Measurements from ENCODE around the gene SEMA4D.

The SEMA4D gene

GRCh38 chr9:89418882-89419640, 78.9 kb downstream of the SEMA4D start:
- H3K9ac ChIP-seq (ENCODE audit: low read length in 5 of 5): no peak overlapping the region
- no peaks in the 10 kb centered on the region for H3K27me3 ChIP-seq (ENCODE audit: control insufficient read depth in 5 of 5, insufficient read depth in 4 of 5, low read length in 5 of 5)
- no peak overlapping the region for H3K4me3 ChIP-seq (ENCODE audit: low read depth in 1 of 5, low read length in 5 of 5)
- H3K27ac ChIP-seq (ENCODE audit: low read depth, low read length): no peak overlapping the region
- no peaks in the 10 kb centered on the region for H3K36me3 ChIP-seq (ENCODE audit: control insufficient read depth in 5 of 5, insufficient read depth in 5 of 5, low read length in 5 of 5)
- no peaks in the 10 kb centered on the region for H3K9me3 ChIP-seq (ENCODE audit: control insufficient read depth in 5 of 5, low read length in 5 of 5)
- no peaks in the 10 kb centered on the region for H3K4me1 ChIP-seq (ENCODE audit: control insufficient read depth in 5 of 5, insufficient read depth in 5 of 5, low read length in 5 of 5)

GRCh38 chr9:89418474-89418845, 79.5 kb downstream of the SEMA4D start:
- Histone ChIP-seq H3K36me3 (ENCODE audit: control insufficient read depth in 5 of 5, insufficient read depth in 5 of 5, low read length in 5 of 5) (peaks cover 0 to 4% (median 0%) of the 10 kb centered on the region in 5 donors), H3K27me3 (ENCODE audit: control insufficient read depth in 5 of 5, insufficient read depth in 4 of 5, low read length in 5 of 5) (peaks cover 0 to 2% (median 0%) of the 10 kb centered on the region in 5 donors), H3K4me3 (ENCODE audit: low read depth in 1 of 5, low read length in 5 of 5) (no peak overlapping the region), H3K27ac (ENCODE audit: low read depth, low read length) (no peak overlapping the region), H3K9me3 (ENCODE audit: control insufficient read depth in 5 of 5, low read length in 5 of 5) (no peaks in the 10 kb centered on the region), H3K9ac (ENCODE audit: low read length in 5 of 5) (no peak overlapping the region), H3K4me1 (ENCODE audit: control insufficient read depth in 5 of 5, insufficient read depth in 5 of 5, low read length in 5 of 5) (no peaks in the 10 kb centered on the region)

DNA sequence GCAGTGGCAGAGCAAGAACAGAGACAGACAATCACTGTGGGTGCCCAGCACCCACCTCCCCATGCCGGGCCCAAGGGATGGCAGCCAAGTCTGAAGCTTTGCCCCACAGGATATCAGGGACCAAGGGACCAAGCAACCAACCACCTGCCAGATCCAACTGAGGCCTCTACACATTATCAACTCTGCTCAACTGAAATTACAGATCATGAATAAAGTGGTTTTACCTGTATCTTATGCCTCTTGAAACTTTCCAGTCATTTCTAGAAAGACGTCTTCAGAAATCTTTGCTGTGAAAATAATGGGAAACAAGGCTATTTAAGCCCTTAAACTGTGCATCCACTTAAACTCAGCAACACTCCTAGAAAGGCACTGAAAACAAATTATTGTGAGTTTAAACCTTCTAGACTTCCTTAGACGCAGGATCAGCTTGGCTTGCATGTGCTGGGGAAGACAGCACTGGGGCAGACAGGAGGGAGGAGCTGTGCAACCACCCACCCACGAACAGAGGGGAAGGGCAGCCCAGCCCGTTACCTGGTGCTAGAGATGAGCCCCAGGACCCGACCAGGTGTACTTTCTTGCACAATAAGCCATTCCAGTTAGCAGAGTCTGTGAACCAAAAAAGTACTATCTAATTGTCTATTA, 80.0 kb downstream of the SEMA4D start:
- Histone ChIP-seq H3K4me3 (ENCODE audit: low read depth in 1 of 5, low read length in 5 of 5) (no peak overlapping the region), H3K9ac (ENCODE audit: low read length in 5 of 5) (no peak overlapping the region), H3K27me3 (ENCODE audit: control insufficient read depth in 5 of 5, insufficient read depth in 4 of 5, low read length in 5 of 5) (peaks cover 0 to 3% (median 0%) of the 10 kb centered on the region in 5 donors), H3K9me3 (ENCODE audit: control insufficient read depth in 5 of 5, low read length in 5 of 5) (no peaks in the 10 kb centered on the region), H3K36me3 (ENCODE audit: control insufficient read depth in 5 of 5, insufficient read depth in 5 of 5, low read length in 5 of 5) (peaks cover 0 to 5% (median 0%) of the 10 kb centered on the region in 5 donors), H3K4me1 (ENCODE audit: control insufficient read depth in 5 of 5, insufficient read depth in 5 of 5, low read length in 5 of 5) (no peaks in the 10 kb centered on the region), H3K27ac (ENCODE audit: low read depth, low read length) (no peak overlapping the region)

- H3K9me3 ChIP-seq (ENCODE audit: control insufficient read depth in 5 of 5, low read length in 5 of 5): peaks cover 0 to 8% (median 6%) of the 10 kb centered on the region in 5 donors
- H3K4me3 ChIP-seq (ENCODE audit: low read depth in 1 of 5, low read length in 5 of 5): no peak overlapping the region
- peaks cover 0 to 3% (median 0%) of the 10 kb centered on the region in 5 donors for H3K27me3 ChIP-seq (ENCODE audit: control insufficient read depth in 5 of 5, insufficient read depth in 4 of 5, low read length in 5 of 5)
- no peak overlapping the region for H3K27ac ChIP-seq (ENCODE audit: low read depth, low read length)
- H3K4me1 ChIP-seq (ENCODE audit: control insufficient read depth in 5 of 5, insufficient read depth in 5 of 5, low read length in 5 of 5): no peaks in the 10 kb centered on the region
- no peak overlapping the region for H3K9ac ChIP-seq (ENCODE audit: low read length in 5 of 5)
- peaks cover 0 to 5% (median 0%) of the 10 kb centered on the region in 5 donors for H3K36me3 ChIP-seq (ENCODE audit: control insufficient read depth in 5 of 5, insufficient read depth in 5 of 5, low read length in 5 of 5)
Measured at GRCh38 chr9:89414670-89415324, 83.1 kb downstream of the SEMA4D start.

DNA sequence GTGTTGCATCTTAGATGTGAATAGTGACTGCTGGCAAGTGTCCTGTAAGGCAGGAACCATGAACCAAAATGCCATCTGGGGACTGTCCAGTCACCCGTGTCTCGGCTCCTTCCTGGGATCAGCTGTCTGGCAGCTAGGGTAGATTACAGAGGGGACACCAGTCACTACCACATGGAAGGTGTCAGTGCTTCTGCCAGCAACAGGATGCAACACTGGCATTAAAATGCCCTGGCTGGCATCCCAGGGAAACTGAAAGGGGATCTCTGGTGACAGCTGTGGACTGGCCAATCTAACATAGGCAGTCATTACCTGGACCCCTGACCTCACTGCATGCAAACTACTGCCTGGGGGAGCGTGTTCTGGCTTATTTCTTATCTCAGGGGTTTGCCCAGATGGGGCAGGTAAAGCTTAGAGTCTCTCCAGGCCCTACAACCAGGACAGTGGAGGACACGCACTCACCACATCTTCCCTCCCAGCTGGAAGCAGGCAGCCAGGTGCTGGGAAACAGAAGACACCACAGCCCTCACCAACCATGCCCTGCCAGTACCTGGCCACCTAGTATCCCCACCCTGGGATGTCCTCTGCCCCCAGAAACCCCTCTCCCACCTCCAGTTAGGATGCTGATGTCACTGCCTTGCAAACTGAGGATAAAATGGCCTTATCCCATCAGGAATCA, 83.8 kb downstream of the SEMA4D start:
- H3K27ac ChIP-seq (ENCODE audit: low read depth, low read length): no peak overlapping the region
- no peak overlapping the region for H3K9ac ChIP-seq (ENCODE audit: low read length in 5 of 5)
- peaks cover 0 to 3% (median 0%) of the 10 kb centered on the region in 5 donors for H3K27me3 ChIP-seq (ENCODE audit: control insufficient read depth in 5 of 5, insufficient read depth in 4 of 5, low read length in 5 of 5)
- no peak overlapping the region for H3K4me3 ChIP-seq (ENCODE audit: low read depth in 1 of 5, low read length in 5 of 5)
- peaks cover 0 to 8% (median 6%) of the 10 kb centered on the region in 5 donors for H3K9me3 ChIP-seq (ENCODE audit: control insufficient read depth in 5 of 5, low read length in 5 of 5)
- peaks cover 0 to 5% (median 0%) of the 10 kb centered on the region in 5 donors for H3K36me3 ChIP-seq (ENCODE audit: control insufficient read depth in 5 of 5, insufficient read depth in 5 of 5, low read length in 5 of 5)
- no peaks in the 10 kb centered on the region for H3K4me1 ChIP-seq (ENCODE audit: control insufficient read depth in 5 of 5, insufficient read depth in 5 of 5, low read length in 5 of 5)

GRCh38 chr9:89412951-89413350, 85.0 kb downstream of the SEMA4D start:
- Histone ChIP-seq H3K27ac (ENCODE audit: low read depth, low read length) (no peak overlapping the region), H3K9ac (ENCODE audit: low read length in 5 of 5) (no peak overlapping the region), H3K27me3 (ENCODE audit: control insufficient read depth in 5 of 5, insufficient read depth in 4 of 5, low read length in 5 of 5) (peaks cover 0 to 3% (median 0%) of the 10 kb centered on the region in 5 donors), H3K9me3 (ENCODE audit: control insufficient read depth in 5 of 5, low read length in 5 of 5) (peaks cover 0 to 8% (median 6%) of the 10 kb centered on the region in 5 donors), H3K36me3 (ENCODE audit: control insufficient read depth in 5 of 5, insufficient read depth in 5 of 5, low read length in 5 of 5) (peaks cover 0 to 5% (median 0%) of the 10 kb centered on the region in 5 donors), H3K4me1 (ENCODE audit: control insufficient read depth in 5 of 5, insufficient read depth in 5 of 5, low read length in 5 of 5) (no peaks in the 10 kb centered on the region), H3K4me3 (ENCODE audit: low read depth in 1 of 5, low read length in 5 of 5) (no peak overlapping the region)

DNA sequence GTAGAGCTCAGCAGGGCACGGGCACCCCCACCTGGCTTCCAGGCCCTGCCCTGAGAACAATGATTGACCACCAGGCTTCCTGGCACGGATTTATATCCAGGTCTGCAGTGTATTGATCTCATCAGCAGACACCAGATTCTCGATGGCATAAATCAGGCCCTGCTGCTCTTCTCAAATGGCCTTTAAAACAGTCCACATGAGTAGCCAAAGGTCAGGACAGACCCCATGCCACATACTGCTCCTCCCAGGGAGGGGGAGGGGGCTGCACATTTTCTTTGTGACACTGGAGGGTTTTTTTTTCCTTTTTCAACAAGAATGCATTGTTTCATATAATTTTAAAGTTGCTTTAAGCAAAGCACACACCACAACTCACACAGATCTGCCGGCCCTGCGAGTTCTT, 85.4 kb downstream of the SEMA4D start:
- Histone ChIP-seq H3K4me1 (ENCODE audit: control insufficient read depth in 5 of 5, insufficient read depth in 5 of 5, low read length in 5 of 5) (no peaks in the 10 kb centered on the region), H3K27ac (ENCODE audit: low read depth, low read length) (no peak overlapping the region), H3K4me3 (ENCODE audit: low read depth in 1 of 5, low read length in 5 of 5) (no peak overlapping the region), H3K27me3 (ENCODE audit: control insufficient read depth in 5 of 5, insufficient read depth in 4 of 5, low read length in 5 of 5) (peaks cover 0 to 3% (median 0%) of the 10 kb centered on the region in 5 donors), H3K36me3 (ENCODE audit: control insufficient read depth in 5 of 5, insufficient read depth in 5 of 5, low read length in 5 of 5) (peaks cover 0 to 5% (median 0%) of the 10 kb centered on the region in 5 donors), H3K9ac (ENCODE audit: low read length in 5 of 5) (no peak overlapping the region), H3K9me3 (ENCODE audit: control insufficient read depth in 5 of 5, low read length in 5 of 5) (peaks cover 0 to 9% (median 6%) of the 10 kb centered on the region in 5 donors)

DNA sequence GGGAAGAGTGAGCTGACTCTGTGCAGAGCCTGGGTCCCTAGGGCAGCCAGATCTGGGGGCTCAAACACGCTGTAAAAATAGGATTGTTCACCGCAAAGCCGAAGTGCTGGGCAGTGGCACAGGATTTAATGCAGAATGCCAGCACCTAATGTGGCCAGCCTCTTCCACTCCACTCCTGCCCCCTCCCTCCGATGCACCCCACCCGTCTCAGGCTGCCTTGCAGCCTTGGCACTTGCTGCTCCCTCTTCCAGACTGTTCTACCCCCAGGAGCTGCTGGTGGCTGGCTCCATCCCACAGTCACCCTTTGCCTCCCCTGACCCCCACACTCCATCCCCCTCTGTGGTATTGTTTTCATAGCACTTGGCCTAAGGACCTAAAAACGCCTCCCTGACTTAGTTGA, 86.2 kb downstream of the SEMA4D start:
- no peak overlapping the region for H3K4me3 ChIP-seq (ENCODE audit: low read depth in 1 of 5, low read length in 5 of 5)
- peaks cover 0 to 3% (median 0%) of the 10 kb centered on the region in 5 donors for H3K27me3 ChIP-seq (ENCODE audit: control insufficient read depth in 5 of 5, insufficient read depth in 4 of 5, low read length in 5 of 5)
- no peaks in the 10 kb centered on the region for H3K4me1 ChIP-seq (ENCODE audit: control insufficient read depth in 5 of 5, insufficient read depth in 5 of 5, low read length in 5 of 5)
- H3K9me3 ChIP-seq (ENCODE audit: control insufficient read depth in 5 of 5, low read length in 5 of 5): peaks cover 0 to 16% (median 8%) of the 10 kb centered on the region in 5 donors
- no peak overlapping the region for H3K9ac ChIP-seq (ENCODE audit: low read length in 5 of 5)
- peaks cover 0 to 5% (median 0%) of the 10 kb centered on the region in 5 donors for H3K36me3 ChIP-seq (ENCODE audit: control insufficient read depth in 5 of 5, insufficient read depth in 5 of 5, low read length in 5 of 5)
- H3K27ac ChIP-seq (ENCODE audit: low read depth, low read length): no peak overlapping the region

- Histone ChIP-seq H3K9me3 (ENCODE audit: control insufficient read depth in 5 of 5, low read length in 5 of 5) (peaks cover 0 to 16% (median 8%) of the 10 kb centered on the region in 5 donors), H3K27ac (ENCODE audit: low read depth, low read length) (no peak overlapping the region), H3K4me1 (ENCODE audit: control insufficient read depth in 5 of 5, insufficient read depth in 5 of 5, low read length in 5 of 5) (peaks cover 0 to 9% (median 6%) of the 10 kb centered on the region in 5 donors), H3K4me3 (ENCODE audit: low read depth in 1 of 5, low read length in 5 of 5) (no peak overlapping the region), H3K9ac (ENCODE audit: low read length in 5 of 5) (no peak overlapping the region), H3K27me3 (ENCODE audit: control insufficient read depth in 5 of 5, insufficient read depth in 4 of 5, low read length in 5 of 5) (peaks cover 0 to 3% (median 0%) of the 10 kb centered on the region in 5 donors), H3K36me3 (ENCODE audit: control insufficient read depth in 5 of 5, insufficient read depth in 5 of 5, low read length in 5 of 5) (peaks cover 0 to 5% (median 0%) of the 10 kb centered on the region in 5 donors)
Measured at GRCh38 chr9:89410641-89411350, 87.1 kb downstream of the SEMA4D start.

Data from subcutaneous abdominal adipose tissue (tissue), 5 donors.